Effector CD4-positive, alpha-beta T cell (primary cell): Measurements from ENCODE around the gene SCN4A.
"Not testable (repeated sequence)": the region's sequence is repeated elsewhere in the genome, so short reads cannot be mapped to it uniquely, and the experiment has no call there.

Experiments
- DNase-seq: peaks from one replicate; pipeline ENCODE4 v3.0.0-alpha.2; 2020

Gene SCN4A

GRCh38 chr17:63911041-63911635 is 61.6 kb downstream of the SCN4A start, which contains the start of gene CSHL1:
TSS of gene CSHL1 (minus strand) at chr17:63911258. CDS start at chr17:63911196, 62 bp downstream.
- DNase-seq, result no peak

GRCh38 chr17:63910096-63910495 is 62.6 kb downstream of the SCN4A start:
- no peak for DNase-seq

- DNase-seq, result not testable (repeated sequence)
These were observed 63.1 kb downstream of the SCN4A start for GRCh38 chr17:63909586-63909985.

- DNase-seq, result not testable (repeated sequence)
These were observed 65.4 kb downstream of the SCN4A start for GRCh38 chr17:63907161-63907778.

GRCh38 chr17:63904796-63905195 is 67.9 kb downstream of the SCN4A start:
- DNase-seq, result not testable (repeated sequence)

- peak; percentile 26 for DNase-seq
These were observed 68.9 kb downstream of the SCN4A start for GRCh38 chr17:63903787-63904201.

GRCh38 chr17:63901971-63902370 is 70.7 kb downstream of the SCN4A start:
- DNase-seq, result not testable (repeated sequence)

GRCh38 chr17:63898899-63899798 is 73.6 kb downstream of the SCN4A start:
- not testable (repeated sequence) for DNase-seq

GRCh38 chr17:63896524-63897354 is 76.0 kb downstream of the SCN4A start, which contains the start of gene CSH1:
TSS of gene CSH1 (minus strand) at chr17:63896574. CDS start at chr17:63896511, 63 bp downstream.
- DNase-seq, result not testable (repeated sequence)

GRCh38 chr17:63894821-63895220 is 77.9 kb downstream of the SCN4A start:
- not testable (repeated sequence) for DNase-seq

GRCh38 chr17:63894021-63894420 is 78.7 kb downstream of the SCN4A start:
- DNase-seq, result not testable (repeated sequence)

- not testable (repeated sequence) for DNase-seq
These were observed 80.2 kb downstream of the SCN4A start for GRCh38 chr17:63892316-63893037.

GRCh38 chr17:63889026-63889848 is 83.5 kb downstream of the SCN4A start:
- not testable (repeated sequence) for DNase-seq
